GM23248 (cell line): ENCODE results near the gene CNOT6. TPM values are rescaled to one million over a fixed set of nuclear protein-coding genes. Genes with fewer than 3 reads are reported as not detected.

Experiments used
- DNase-seq: peaks from one replicate; pipeline ENCODE4 v3.0.0-alpha.2; 2015
- H2AFZ ChIP-seq: fragments of 200-600 bp; sonication (generic); 2 replicates; pipeline ENCODE4 v1.6.1; 2016; ENCODE audit warnings: antibody characterized with exemption
- H3F3A ChIP-seq: fragments of 200-600 bp; sonication (generic); 2 replicates; pipeline ENCODE4 v1.6.1; 2016; ENCODE audit warnings: mild to moderate bottlenecking, antibody characterized with exemption, mixed run types; ENCODE audit not compliant: insufficient read depth
- H3K27ac ChIP-seq: fragments of 200-600 bp; sonication (generic); 2 replicates; pipeline ENCODE4 v1.5.1; 2016; ENCODE audit warnings: mild to moderate bottlenecking
- H3K27me3 ChIP-seq: fragments of 200-600 bp; sonication (generic); replicated peaks from 2 replicates; pipeline ENCODE4 v1.6.1; 2016; ENCODE audit warnings: mild to moderate bottlenecking; ENCODE audit not compliant: insufficient read depth
- H3K36me3 ChIP-seq: fragments of 200-600 bp; sonication (generic); 2 replicates; pipeline ENCODE4 v1.6.1; 2016; ENCODE audit warnings: low read depth, mild to moderate bottlenecking
- H3K4me1 ChIP-seq: fragments of 200-600 bp; sonication (generic); 2 replicates; pipeline ENCODE4 v1.6.1; 2016; ENCODE audit warnings: mild to moderate bottlenecking; ENCODE audit not compliant: insufficient read depth
- H3K4me2 ChIP-seq: fragments of 200-600 bp; sonication (generic); one replicate; pipeline ENCODE4 v1.6.1; 2016; ENCODE audit warnings: mild to moderate bottlenecking; ENCODE audit not compliant: unreplicated experiment
- H3K4me3 ChIP-seq: fragments of 200-600 bp; sonication (generic); 2 replicates; pipeline ENCODE4 v1.5.1; 2016; ENCODE audit warnings: mild to moderate bottlenecking
- H3K79me2 ChIP-seq: fragments of 200-600 bp; sonication (generic); 2 replicates; pipeline ENCODE4 v1.6.1; 2016; ENCODE audit warnings: mild to moderate bottlenecking; ENCODE audit not compliant: insufficient read depth
- H3K9ac ChIP-seq: fragments of 200-600 bp; sonication (generic); 2 replicates; pipeline ENCODE4 v1.6.1; 2016; ENCODE audit warnings: mild to moderate bottlenecking
- H3K9me2 ChIP-seq: fragments of 200-600 bp; sonication (generic); 2 replicates; pipeline ENCODE4 v1.6.1; 2016; ENCODE audit warnings: mixed run types, mild to moderate bottlenecking, moderate library complexity; ENCODE audit not compliant: insufficient read depth
- H3K9me3 ChIP-seq: fragments of 200-600 bp; sonication (generic); one replicate; pipeline ENCODE4 v1.6.1; 2017; ENCODE audit warnings: low read depth
- H4K20me1 ChIP-seq: fragments of 200-600 bp; sonication (generic); 2 replicates; pipeline ENCODE4 v1.6.0; 2016; ENCODE audit not compliant: insufficient read depth
- EZH2 ChIP-seq: fragments of 200-600 bp; sonication (generic); IDR thresholded peaks from 2 replicates; pipeline ENCODE4 v1.6.1; 2018; ENCODE audit warnings: antibody characterized with exemption, mild to moderate bottlenecking; ENCODE audit not compliant: insufficient read depth, poor library complexity, severe bottlenecking
- EZH2phosphoT487 ChIP-seq: fragments of 200-600 bp; sonication (generic); IDR thresholded peaks from 2 replicates; pipeline ENCODE4 v1.6.1; 2018; ENCODE audit warnings: antibody characterized with exemption, moderate library complexity, mild to moderate bottlenecking, low read depth; ENCODE audit not compliant: insufficient read depth
- WGBS, 2 experiments: methylation state at CpG; one replicate each; pipeline ENCODE4 v1.1.6; 2015 to 2017; ENCODE audit warnings: low lambda C conversion rate in 2 of 2, low coverage in 1 of 2; ENCODE audit errors: missing lambda C conversion rate in 2 of 2; 5-methylcytosine and 5-hydroxymethylcytosine counted together
- in situ Hi-C: fragments of 300-500 bp; cut with MboI; formaldehyde crosslinking; loops from 2 replicates; pipeline ENCODE4 v1.15.0; 2020
- polyA plus RNA-seq: library from polyadenylated mRNA; unstranded; fragments of >200 nt; fragmentation: Nextera tagmentation; extraction: Ambion mirVana; gene quantifications from 2 replicates; pipeline ENCODE4 v1.2.1, GENCODE V29; 2016
- total RNA-seq: library from RNA; depleted of rRNA; stranded (reverse); fragments of >200 nt; shearing (Covaris generic); gene quantifications from 2 replicates; pipeline ENCODE4 v1.2.3, GENCODE V29; 2014

Gene CNOT6
- total and polyA plus RNA-seq, 2 experiments from 2014 or later: 5.3 to 7.8 TPM

DNA sequence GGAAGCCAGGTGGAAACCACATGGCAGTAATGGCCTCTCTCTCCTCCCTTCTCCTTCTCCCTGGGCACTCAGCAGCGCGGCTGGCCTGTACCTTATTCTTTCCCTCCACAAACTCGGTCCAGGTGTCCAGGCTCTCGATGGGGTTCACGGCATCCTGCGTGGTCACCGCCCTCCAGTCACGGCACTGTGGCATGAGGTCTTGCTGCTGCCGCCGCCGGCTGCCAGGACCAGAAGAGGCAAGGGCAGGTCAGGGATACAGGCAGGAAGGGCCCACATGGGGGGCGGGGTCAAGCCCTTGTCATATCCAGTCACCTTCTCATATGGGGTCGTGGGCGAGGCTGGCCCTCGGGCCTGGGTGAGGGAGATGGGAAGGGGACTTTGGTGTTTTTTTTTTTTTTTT is 129.7 kb downstream of the CNOT6 start:
- WGBS, 2 experiments: 65% methylated on average over 15 of the region's 15 CpGs
- Histone ChIP-seq H3K9me3 (no peaks in the 10 kb centered on the region), H3K4me1 (no peaks in the 10 kb centered on the region), H2AFZ (no peak overlapping the region), H3K27ac (no peak overlapping the region), H3K27me3 (no peaks in the 10 kb centered on the region), H3K36me3 (no peaks in the 10 kb centered on the region), H4K20me1 (no peaks in the 10 kb centered on the region), H3K4me3 (no peak overlapping the region), H3F3A (no peaks in the 10 kb centered on the region), H3K4me2 (no peak overlapping the region), H3K79me2 (no peaks in the 10 kb centered on the region), H3K9me2 (no peaks in the 10 kb centered on the region), H3K9ac (no peak overlapping the region)
- in situ Hi-C loops: no loop called here
- no peak for DNase-seq
- no peak for TF ChIP-seq EZH2
- no peak for TF ChIP-seq EZH2phosphoT487

- 28 to 34% methylated on average over 5 of the region's 5 CpGs for whole genome bisulfite sequencing, 2 experiments
Measured at GRCh38 chr5:180624587-180624986, 130.4 kb downstream of the CNOT6 start.

DNA sequence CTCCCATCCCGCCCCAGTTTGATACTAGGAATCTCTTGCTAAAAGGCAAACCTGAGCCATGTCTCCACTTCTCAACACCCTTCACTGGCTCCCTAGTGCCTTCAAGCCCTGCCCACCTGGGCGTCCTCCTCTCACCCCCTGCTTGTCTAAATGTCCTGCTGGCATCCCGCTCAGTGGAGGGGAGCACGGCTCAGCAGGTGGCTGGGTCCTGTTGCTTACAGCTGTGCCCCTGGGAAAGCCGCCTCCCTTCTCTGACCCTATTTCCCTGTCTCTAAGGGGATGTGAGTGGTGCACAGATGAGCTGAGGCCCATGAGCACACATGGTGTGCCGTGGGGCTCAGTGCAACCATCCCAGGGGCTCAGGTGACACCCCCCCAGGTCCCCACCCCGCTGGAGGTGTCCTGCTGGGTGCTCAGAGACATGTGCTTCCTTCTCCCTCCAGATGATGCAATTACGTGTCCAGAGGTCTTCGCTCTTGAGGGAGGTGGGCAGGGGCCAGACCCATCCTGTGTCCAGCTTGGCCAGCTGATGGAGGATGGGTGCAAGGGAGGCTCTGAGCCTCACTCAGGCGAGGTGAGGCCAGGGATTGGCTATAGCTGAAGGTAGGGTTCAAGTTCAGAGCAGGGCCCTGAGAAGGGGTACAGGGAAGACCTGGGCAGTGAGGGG is 131.1 kb downstream of the CNOT6 start:
- Histone ChIP-seq H3K27ac (no peak overlapping the region), H3K9me3 (no peaks in the 10 kb centered on the region)

More at GRCh38 chr5:180624587-180624986, 130.4 kb downstream of the CNOT6 start:
- no peak overlapping the region for H3K4me2 ChIP-seq
- H3K79me2 ChIP-seq: no peaks in the 10 kb centered on the region
- no peaks in the 10 kb centered on the region for H3K36me3 ChIP-seq
- H3K4me1 ChIP-seq: no peaks in the 10 kb centered on the region
- TF ChIP-seq EZH2phosphoT487 (no peak), EZH2 (no peak)
- no peaks in the 10 kb centered on the region for H3F3A ChIP-seq
- no peak overlapping the region for H2AFZ ChIP-seq
- no peaks in the 10 kb centered on the region for H3K9me3 ChIP-seq
- in situ Hi-C loops: no loop called here
- H3K27ac ChIP-seq: no peak overlapping the region
- no peak for DNase-seq
- H3K27me3 ChIP-seq: no peaks in the 10 kb centered on the region
- H4K20me1 ChIP-seq: no peaks in the 10 kb centered on the region
- no peak overlapping the region for H3K9ac ChIP-seq
- no peak overlapping the region for H3K4me3 ChIP-seq
- no peaks in the 10 kb centered on the region for H3K9me2 ChIP-seq

DNA sequence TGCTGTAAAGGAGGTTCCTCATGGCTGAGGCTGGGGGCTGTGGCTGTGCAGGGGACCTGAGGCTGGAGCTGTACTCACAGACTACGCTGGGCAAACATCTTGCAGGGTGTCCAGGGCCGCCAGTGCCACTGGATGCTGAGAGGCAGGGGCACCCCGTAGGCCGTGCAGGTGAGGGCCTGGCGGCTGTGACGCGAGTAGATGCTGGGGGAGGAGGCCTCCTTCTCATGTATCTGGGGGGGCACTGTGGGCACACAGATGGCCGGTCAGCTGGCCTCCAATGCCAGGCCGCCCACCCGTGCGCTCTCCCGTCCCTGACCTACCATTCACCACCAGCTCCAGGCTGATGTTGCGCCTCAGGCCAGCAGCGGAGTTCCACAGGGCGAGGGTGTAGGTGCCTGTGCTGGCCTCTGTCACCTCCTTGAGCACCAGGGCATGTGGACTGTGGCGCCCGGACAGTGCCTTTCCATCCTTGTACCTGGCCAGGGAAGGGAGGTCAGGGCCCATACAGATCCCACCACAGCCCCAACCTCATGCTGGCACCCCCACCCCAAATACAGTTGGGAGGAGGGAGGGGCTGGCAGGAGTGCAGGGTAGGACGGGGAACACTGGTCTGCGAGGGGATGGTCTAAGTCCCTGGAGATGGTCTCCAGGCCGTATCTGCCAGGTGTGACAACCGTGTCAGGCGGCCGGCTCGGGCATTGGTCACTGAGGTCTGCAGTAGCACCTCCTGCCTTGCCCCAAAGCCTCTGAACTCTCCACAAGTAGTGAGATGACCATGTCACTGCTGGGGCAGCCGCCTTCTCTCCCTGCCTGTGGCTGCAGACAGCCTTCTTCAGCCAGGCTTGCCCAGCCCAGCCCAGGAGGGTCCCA is 131.8 kb downstream of the CNOT6 start:
- H3K9me2 ChIP-seq: no peaks in the 10 kb centered on the region
- H2AFZ ChIP-seq: no peak overlapping the region
- H3K27ac ChIP-seq: no peak overlapping the region
- H3K36me3 ChIP-seq: no peaks in the 10 kb centered on the region
- H3K9me3 ChIP-seq: no peaks in the 10 kb centered on the region
- no peaks in the 10 kb centered on the region for H3K4me1 ChIP-seq
- no peaks in the 10 kb centered on the region for H4K20me1 ChIP-seq
- 72 to 76% methylated on average over 24 to 25 of the region's 25 CpGs for WGBS, 2 experiments
- H3K9ac ChIP-seq: no peak overlapping the region
- no peak overlapping the region for H3K4me3 ChIP-seq
- TF ChIP-seq EZH2 (no peak), EZH2phosphoT487 (no peak)
- in situ Hi-C loops: no loop called here
- no peaks in the 10 kb centered on the region for H3K27me3 ChIP-seq
- H3K79me2 ChIP-seq: no peaks in the 10 kb centered on the region
- no peaks in the 10 kb centered on the region for H3F3A ChIP-seq
- no peak for DNase-seq
- no peak overlapping the region for H3K4me2 ChIP-seq

More for the DNA sequence above, 131.1 kb downstream of the CNOT6 start:
- no peaks in the 10 kb centered on the region for H3K27me3 ChIP-seq
- no peaks in the 10 kb centered on the region for H4K20me1 ChIP-seq
- H3K9me2 ChIP-seq: no peaks in the 10 kb centered on the region
- H3K9ac ChIP-seq: no peak overlapping the region
- no peak overlapping the region for H2AFZ ChIP-seq
- 26 to 42% methylated on average over 10 of the region's 10 CpGs for WGBS, 2 experiments
- H3K4me1 ChIP-seq: no peaks in the 10 kb centered on the region
- H3K4me2 ChIP-seq: no peak overlapping the region
- in situ Hi-C loops: no loop called here
- no peaks in the 10 kb centered on the region for H3K36me3 ChIP-seq
- no peaks in the 10 kb centered on the region for H3F3A ChIP-seq
- no peak for TF ChIP-seq EZH2phosphoT487
- no peak for TF ChIP-seq EZH2
- H3K4me3 ChIP-seq: no peak overlapping the region
- DNase-seq: no peak
- H3K79me2 ChIP-seq: no peaks in the 10 kb centered on the region
